Fibroblast of skin of left biceps (primary cell): ENCODE data around the gene CPXM1.

Experiments used
- DNase-seq, 2 experiments: peaks; one replicate each; pipeline ENCODE4 v3.0.0-alpha.2; 2013; ENCODE audit warnings: low read depth in 2 of 2

CPXM1 gene

DNA sequence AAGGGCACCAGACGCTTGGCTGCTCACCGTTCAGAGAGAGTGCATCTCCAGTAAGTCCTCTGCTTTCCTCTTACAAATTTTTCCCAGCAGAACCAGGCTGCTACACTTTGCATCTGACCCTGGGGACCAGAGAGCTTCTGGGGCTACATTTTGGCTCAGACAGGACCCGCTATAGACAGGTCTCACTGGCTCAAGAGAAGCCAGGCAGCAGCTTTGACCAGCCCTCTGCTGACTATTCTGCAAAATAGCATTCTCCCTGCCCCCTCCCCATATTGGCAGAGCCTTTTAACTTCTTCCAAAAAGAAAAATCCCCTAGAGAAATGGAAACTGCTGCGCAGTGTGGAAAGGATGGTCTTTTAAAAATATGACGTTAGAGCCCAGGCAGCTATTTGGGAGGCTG is 37.2 kb downstream of the CPXM1 start:
- DNase-seq: no peak

GRCh38 chr20:2762578-2763131 is 37.8 kb downstream of the CPXM1 start:
- no peak for DNase-seq

DNA sequence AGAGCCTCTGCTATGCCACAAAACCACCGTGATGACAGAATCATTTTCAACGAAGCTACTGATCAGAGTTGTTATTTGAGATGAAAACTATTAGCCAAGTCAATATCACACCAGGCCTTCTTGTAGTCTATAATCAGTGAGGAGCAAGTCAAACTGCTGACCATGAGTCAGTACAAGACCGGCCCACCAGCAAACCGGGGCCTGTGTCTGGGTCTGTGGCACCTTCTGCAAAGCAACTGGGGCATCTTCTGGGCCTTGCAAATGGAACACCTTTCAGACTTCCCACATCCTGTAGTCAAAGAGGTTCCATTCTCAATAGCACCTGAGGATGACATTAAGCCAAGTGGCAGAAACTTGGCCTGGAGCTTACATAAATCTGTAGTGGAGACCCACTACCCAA is 38.5 kb downstream of the CPXM1 start:
- DNase-seq: no peak

DNA sequence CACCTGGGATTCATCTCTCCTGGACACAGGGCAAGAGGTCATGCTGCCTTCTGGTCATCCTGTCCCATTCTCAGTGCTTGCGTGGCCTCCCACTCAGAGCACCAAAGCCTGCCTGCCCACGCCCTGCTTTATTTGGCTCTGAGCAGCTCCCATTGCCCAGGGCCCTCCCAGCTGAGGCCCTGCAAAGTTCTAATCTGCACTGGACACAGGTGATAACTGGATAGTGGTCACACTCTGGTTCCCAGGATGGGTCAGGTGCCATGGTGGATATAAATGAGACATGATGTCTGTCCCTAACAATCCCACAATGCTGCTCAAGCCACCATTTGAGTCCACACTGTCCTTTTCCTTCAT is 39.5 kb downstream of the CPXM1 start:
- DNase-seq: no peak

GRCh38 chr20:2760297-2760951 is 40.0 kb downstream of the CPXM1 start:
- no peak for DNase-seq

DNA sequence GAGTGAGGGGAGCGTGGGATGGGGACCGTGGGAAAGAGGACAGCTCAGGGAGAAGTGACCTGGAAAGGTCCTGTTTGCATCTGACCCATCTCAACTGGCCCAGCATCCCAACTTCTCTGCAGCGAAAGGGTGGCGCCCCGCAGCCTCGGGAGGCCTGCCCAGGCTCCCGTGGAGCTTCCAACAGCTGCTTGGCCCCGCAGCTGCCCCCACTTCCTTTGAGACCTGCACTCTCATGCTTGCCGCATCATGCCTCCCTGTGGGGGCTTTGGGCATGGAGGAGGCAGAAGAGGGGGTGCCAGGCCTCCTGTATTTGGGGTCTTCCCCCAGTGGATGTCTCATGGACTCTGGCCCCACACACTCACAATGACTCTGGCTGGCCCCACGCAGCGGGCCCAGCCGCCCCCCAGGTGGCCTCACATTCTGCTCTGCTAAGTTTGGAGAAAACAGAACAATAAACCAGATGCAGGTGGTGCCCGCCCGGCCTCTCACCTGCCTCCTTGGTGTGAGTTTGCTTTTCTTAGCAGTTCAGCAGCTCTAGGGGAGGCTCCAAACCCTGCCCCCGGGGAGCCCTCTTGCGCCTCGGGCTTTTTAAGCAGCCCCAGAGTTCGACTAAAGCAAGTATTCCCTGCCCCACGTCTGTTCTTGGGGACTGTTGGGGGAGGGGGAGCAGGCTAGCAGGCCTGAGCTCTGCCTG is 40.7 kb downstream of the CPXM1 start:
- no peak for DNase-seq

DNA sequence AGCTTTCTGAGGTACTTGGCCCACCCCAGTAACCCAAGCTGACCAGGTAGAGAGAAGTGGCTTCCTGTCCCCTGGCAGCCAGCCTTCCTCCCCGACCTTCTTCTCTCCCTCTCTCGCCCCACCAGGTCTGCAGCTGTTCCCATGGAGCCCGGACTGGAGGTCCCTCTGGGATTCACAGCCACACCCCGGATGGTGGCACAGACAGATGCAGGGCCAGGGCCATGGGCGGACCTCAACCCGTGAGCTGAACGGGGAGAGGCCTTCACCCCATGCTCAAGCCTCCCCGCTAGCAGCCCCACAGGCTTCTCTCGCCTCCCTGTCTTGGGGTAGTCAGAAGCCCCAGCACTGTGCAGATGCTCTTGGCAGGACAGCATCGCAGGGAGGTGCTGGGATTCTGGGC is 41.3 kb downstream of the CPXM1 start:
- no peak for DNase-seq

DNA sequence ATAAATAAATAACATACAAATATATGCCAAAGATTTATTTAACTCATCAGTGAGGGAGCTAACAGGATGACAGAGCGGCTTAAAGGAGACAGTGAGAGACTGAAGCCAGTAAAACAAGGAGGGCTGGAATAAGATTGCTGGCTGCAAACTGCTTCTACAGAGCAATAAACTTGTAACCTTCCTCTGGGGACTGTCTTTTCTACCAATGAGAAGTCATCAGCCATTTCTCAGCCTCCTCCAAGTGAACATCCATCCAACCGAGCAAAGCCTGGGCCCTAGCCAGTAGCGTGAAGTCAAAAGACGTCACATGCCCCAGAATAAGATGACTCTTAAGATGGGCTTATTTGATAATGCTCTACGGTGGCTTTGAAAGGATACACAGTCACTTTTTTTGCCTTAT is 42.5 kb downstream of the CPXM1 start:
- DNase-seq: no peak

DNA sequence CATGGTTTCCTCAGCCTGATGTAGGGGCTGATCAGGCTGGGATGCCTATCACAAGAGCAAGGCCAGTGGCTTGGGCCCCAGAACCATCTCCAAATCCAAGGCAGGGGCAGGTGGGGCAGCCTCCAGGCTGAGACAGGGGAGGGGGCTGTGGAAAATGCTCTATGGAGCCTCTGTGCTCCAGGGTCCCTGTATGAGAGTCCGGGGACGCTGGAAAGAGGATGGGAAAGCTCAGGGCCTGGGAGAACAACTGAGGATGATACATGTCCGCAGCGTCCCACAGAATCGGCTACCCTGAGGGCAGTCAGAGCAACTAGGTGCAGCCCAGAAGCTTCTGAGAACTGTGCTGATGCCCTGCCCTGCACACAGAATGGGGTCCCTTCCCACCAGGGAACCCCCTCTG is 43.4 kb downstream of the CPXM1 start:
- no peak for DNase-seq

DNA sequence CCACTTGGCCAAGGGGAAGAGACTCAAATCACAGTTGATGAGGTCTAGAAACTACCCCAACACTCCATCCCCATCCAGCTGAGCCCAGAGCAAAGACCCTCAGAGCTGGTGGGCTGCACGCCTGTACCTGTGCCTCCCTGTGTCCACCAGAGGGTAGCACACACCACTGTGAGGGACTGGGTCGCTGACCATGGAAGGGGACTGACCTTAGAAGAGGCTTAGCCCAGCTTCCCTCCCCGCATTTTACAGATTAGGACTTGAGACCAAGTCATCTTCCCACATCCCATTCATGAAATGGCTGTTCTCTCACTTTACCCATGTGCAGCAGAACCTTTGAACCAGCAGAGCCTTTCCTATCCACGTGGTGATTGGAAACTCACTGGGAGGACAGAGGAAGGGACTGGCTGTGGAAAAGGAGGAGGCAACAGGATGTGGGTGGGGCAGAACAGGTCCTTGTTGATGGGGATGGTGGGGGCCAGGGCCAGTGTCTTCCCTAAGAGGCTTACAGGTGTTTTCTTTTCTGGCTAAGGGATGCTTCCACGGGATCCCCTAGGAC is 44.3 kb downstream of the CPXM1 start:
- no peak for DNase-seq

DNA sequence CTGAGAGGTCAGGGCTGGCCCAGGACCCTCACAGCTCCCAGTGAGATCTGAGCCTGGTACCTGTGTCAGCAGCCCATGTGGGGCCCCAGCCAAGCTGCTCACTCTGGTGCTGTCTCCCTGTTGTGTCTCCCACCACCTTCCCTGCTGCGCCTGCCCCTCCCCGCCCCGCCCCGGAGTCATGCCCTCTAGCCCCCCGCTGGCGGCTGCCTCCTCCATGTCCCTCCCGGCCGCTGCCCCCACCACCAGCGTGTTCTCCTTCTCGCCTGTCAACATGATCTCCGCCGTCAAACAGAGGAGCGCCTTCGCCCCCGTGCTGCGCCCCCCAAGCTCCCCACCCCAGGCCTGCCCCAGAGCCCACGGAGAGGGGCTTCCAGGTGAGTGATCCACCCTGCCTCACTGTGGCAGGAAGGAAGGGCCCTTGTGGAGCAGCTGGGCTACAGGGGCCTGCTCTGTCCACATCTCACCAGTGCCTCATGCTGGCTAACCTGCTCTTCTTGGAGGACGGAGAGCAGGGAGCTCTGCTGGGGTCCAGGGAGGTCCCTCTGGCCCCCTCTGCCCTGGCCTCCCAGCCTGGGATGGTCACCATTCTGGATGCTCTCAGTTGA is 44.9 kb downstream of the CPXM1 start:
- no peak for DNase-seq

DNA sequence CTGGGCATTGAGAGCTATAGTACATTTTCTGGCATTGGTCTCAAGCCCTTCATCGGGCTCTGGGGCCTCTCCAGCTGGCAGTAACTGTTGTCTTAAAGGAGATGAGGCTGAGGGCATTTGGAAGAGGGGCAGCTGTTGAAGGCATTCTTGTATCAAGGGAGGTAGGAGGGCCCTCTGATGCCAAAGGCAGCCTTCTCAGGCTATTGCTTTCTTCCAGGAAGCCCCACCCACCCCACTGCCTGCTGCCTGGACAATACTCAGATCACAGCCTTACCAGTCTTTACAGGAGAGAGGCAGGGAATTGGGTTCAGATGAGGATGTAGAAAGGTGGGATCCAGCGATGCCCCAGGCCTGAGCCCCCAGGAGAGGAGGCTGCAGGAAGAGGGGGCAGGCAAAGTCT is 46.0 kb downstream of the CPXM1 start:
- DNase-seq: no peak

DNA sequence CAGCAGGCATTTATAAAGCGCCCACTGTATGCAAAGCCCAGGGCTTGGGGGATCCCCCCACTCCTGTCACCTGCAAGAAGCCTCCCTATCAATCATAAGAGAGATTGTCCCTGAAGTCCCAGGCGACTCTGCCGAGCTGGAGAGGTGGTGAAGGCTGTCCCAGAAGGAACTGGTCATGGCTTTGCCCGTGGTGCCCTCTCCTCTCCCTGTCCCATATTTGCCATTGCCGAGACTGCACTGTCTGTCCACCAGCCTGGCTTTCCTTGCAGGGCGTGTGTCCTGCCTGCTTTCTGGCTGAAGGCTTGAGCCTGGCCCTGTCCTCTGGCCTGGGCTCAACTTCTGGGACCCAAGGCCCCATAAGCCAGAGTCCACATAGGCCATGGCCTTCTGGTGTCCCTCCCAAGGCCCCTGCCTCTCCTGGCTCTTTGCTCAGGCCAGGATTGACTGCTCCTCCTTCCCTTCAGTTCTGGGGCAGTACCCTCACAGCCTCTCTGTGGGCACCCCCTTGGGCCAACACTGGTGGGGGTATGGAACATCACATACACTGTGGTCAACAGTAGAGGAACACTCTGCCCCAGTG is 46.9 kb downstream of the CPXM1 start:
- DNase-seq: no peak

- no peak for DNase-seq
These were observed 47.6 kb downstream of the CPXM1 start for GRCh38 chr20:2752567-2753460.

DNA sequence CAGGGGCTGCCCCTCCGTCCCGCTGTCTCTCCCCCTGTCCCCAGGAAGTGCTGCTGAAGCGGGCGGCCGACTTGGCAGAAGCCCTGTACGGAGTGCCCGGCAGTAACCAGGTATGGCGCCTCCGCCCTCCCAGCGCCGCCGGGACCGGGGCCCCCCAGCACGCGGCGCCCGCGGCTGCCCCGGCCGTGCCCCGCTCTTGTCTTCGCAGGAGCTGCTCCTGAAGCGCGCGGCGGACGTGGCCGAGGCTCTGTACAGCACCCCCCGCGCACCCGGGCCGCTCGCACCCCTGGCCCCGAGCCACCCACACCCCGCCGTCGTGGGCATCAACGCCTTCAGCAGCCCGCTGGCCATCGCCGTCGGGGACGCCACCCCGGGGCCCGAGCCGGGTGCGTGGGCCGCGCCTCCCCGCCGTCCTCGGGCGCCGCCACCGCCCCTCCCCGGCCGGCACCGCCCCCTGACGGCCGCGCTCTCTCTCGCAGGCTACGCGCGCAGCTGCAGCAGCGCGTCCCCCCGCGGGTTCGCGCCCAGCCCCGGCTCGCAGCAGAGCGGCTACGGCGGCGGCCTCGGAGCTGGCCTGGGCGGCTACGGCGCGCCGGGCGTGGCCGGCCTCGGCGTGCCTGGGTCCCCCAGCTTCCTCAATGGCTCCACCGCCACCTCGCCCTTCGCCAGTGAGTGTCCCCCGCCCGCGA is 48.4 kb downstream of the CPXM1 start:
- no peak for DNase-seq

DNA sequence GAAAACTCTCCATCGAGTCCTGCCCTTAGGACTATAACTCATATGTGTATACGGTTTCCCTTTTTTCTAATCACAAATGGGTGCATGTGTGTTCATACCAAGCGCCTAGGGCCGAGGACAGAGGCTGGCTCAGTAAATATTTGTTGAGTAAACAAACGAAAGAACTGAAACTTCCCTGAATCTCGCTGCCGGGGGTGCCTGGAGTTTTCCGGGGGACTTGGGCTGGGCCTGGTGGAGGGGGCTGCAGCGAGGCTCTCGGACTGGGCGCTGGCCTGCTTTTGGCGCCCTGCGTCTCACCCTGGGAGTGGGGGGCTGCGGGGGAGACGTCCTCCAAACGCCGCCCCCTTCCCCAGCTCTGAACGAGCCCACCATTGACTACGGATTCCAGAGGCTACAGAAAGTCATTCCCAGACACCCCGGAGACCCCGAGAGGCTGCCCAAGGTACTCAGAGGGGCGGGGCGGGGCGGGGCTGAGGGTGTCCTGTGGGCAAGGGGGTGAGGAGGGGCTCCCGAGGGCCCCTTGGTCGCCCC is 49.0 kb downstream of the CPXM1 start:
- DNase-seq: no peak

- DNase-seq: no peak
These were observed 49.8 kb downstream of the CPXM1 start for GRCh38 chr20:2750491-2751251.

DNA sequence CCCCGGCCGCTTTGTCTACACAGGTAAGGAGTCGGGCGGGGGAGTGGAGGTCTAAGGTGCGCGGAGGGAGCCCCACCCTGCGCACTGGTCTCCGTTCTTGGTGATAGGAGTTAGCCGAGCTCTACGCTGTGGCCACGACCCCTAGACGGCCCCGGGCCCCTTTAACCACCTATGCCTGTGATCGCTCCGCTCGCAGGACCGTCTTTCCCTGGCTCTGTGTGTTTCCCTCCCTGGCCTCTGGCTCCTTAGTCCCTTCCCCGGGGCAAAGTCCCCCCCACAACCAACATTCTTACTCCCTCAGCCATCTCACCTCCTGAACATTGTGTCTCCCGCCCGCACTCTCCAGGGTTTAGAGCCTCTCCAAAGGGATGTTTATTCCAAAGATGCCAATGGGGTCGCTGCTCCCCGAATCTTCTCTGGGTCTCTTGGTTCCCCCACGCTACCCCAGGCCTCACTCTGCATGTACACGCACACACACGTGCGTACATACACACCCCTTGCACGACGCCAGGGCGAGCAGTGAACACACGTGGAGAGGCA is 50.4 kb downstream of the CPXM1 start:
- DNase-seq: no peak

GRCh38 chr20:2749343-2749950 is 51.0 kb downstream of the CPXM1 start:
- no peak for DNase-seq
